ENCODE data around the gene BBS2. TPM values are rescaled to one million over a fixed set of nuclear protein-coding genes. Genes with fewer than 3 reads are reported as not detected.

BBS2 gene
- total RNA-seq, 1 donor from 2014 or later = 29.0 TPM

GRCh38 chr16:56469748-56470147 lies 50.1 kb downstream of the BBS2 start:
- Histone ChIP-seq H3K36me3 (ENCODE audit: insufficient read depth, low read length) (peaks cover 75% of the 10 kb centered on the region), H3K27ac (ENCODE audit: low read depth, low read length) (no peak overlapping the region), H3K4me1 (ENCODE audit: insufficient read depth, low read length) (no peaks in the 10 kb centered on the region), H3K9me3 (ENCODE audit: insufficient read depth, low read depth, low read length) (no peaks in the 10 kb centered on the region), H4K20me1 (ENCODE audit: insufficient read depth, low read length) (no peaks in the 10 kb centered on the region), H3K79me2 (ENCODE audit: insufficient read depth, low read length) (no peaks in the 10 kb centered on the region), H3K4me2 (ENCODE audit: low read length) (no peak overlapping the region), H3K9ac (ENCODE audit: low read length) (no peak overlapping the region), H3K27me3 (ENCODE audit: insufficient read depth, low read length) (no peaks in the 10 kb centered on the region), H3K4me3 (ENCODE audit: insufficient read depth, low read depth, low read length) (no peak overlapping the region), H2AFZ (ENCODE audit: low read depth, low read length) (no peak overlapping the region)
- TF ChIP-seq EZH2 (IDR thresholded peaks at IDR 0.05; ENCODE audit: insufficient read depth, low read length) = no peak
- no peak for TF ChIP-seq CTCF (IDR thresholded peaks at IDR 0.05; ENCODE audit: insufficient read depth, low read depth, low read length)
- H3K9me3 Mint-ChIP-seq (ENCODE audit: unreplicated experiment) = no peaks in the 10 kb centered on the region
- no peak overlapping the region for H3K4me3 Mint-ChIP-seq (ENCODE audit: unreplicated experiment)
- no peak overlapping the region for H3K27ac Mint-ChIP-seq (ENCODE audit: unreplicated experiment)
- FAIRE-seq = no peak
- no peaks in the 10 kb centered on the region for H3K27me3 Mint-ChIP-seq (ENCODE audit: low read depth, unreplicated experiment)
- no peaks in the 10 kb centered on the region for H3K4me1 Mint-ChIP-seq (ENCODE audit: low read depth, unreplicated experiment)
- peaks cover 15% of the 10 kb centered on the region for H3K36me3 Mint-ChIP-seq (ENCODE audit: low read depth, unreplicated experiment)
- DNase-seq (ENCODE audit: low read depth) = no peak

- H4K20me1 ChIP-seq (ENCODE audit: insufficient read depth, low read length) = no peaks in the 10 kb centered on the region
- Mint-ChIP-seq H3K4me1 (ENCODE audit: low read depth, unreplicated experiment) (no peaks in the 10 kb centered on the region), H3K36me3 (ENCODE audit: low read depth, unreplicated experiment) (peaks cover 19% of the 10 kb centered on the region), H3K27me3 (ENCODE audit: low read depth, unreplicated experiment) (no peaks in the 10 kb centered on the region), H3K27ac (ENCODE audit: unreplicated experiment) (no peak overlapping the region), H3K4me3 (ENCODE audit: unreplicated experiment) (no peak overlapping the region), H3K9me3 (ENCODE audit: unreplicated experiment) (no peaks in the 10 kb centered on the region)
- no peak for DNase-seq (ENCODE audit: low read depth)
- H3K4me1 ChIP-seq (ENCODE audit: insufficient read depth, low read length) = no peaks in the 10 kb centered on the region
- no peak for FAIRE-seq
- H3K36me3 ChIP-seq (ENCODE audit: insufficient read depth, low read length) = peaks cover 79% of the 10 kb centered on the region
- H3K4me2 ChIP-seq (ENCODE audit: low read length) = no peak overlapping the region
- H2AFZ ChIP-seq (ENCODE audit: low read depth, low read length) = no peak overlapping the region
- H3K9me3 ChIP-seq (ENCODE audit: insufficient read depth, low read depth, low read length) = no peaks in the 10 kb centered on the region
- no peak overlapping the region for H3K27ac ChIP-seq (ENCODE audit: low read depth, low read length)
- H3K9ac ChIP-seq (ENCODE audit: low read length) = no peak overlapping the region
- no peak overlapping the region for H3K4me3 ChIP-seq (ENCODE audit: insufficient read depth, low read depth, low read length)
- H3K27me3 ChIP-seq (ENCODE audit: insufficient read depth, low read length) = no peaks in the 10 kb centered on the region
- no peak for TF ChIP-seq CTCF (IDR thresholded peaks at IDR 0.05; ENCODE audit: insufficient read depth, low read depth, low read length)
- TF ChIP-seq EZH2 (IDR thresholded peaks at IDR 0.05; ENCODE audit: insufficient read depth, low read length) = no peak
- H3K79me2 ChIP-seq (ENCODE audit: insufficient read depth, low read length) = no peaks in the 10 kb centered on the region
Measured at GRCh38 chr16:56468800-56469199, 51.0 kb downstream of the BBS2 start.

- Histone ChIP-seq H2AFZ (ENCODE audit: low read depth, low read length) (no peak overlapping the region), H4K20me1 (ENCODE audit: insufficient read depth, low read length) (no peaks in the 10 kb centered on the region), H3K27ac (ENCODE audit: low read depth, low read length) (no peak overlapping the region), H3K9ac (ENCODE audit: low read length) (no peak overlapping the region), H3K4me2 (ENCODE audit: low read length) (no peak overlapping the region), H3K36me3 (ENCODE audit: insufficient read depth, low read length) (peaks cover 70% of the 10 kb centered on the region), H3K9me3 (ENCODE audit: insufficient read depth, low read depth, low read length) (no peaks in the 10 kb centered on the region), H3K79me2 (ENCODE audit: insufficient read depth, low read length) (no peaks in the 10 kb centered on the region), H3K4me1 (ENCODE audit: insufficient read depth, low read length) (no peaks in the 10 kb centered on the region), H3K27me3 (ENCODE audit: insufficient read depth, low read length) (no peaks in the 10 kb centered on the region), H3K4me3 (ENCODE audit: insufficient read depth, low read depth, low read length) (no peak overlapping the region)
- no peak for DNase-seq (ENCODE audit: low read depth)
- peaks cover 18% of the 10 kb centered on the region for H3K36me3 Mint-ChIP-seq (ENCODE audit: low read depth, unreplicated experiment)
- no peak for TF ChIP-seq CTCF (IDR thresholded peaks at IDR 0.05; ENCODE audit: insufficient read depth, low read depth, low read length)
- no peak for TF ChIP-seq EZH2 (IDR thresholded peaks at IDR 0.05; ENCODE audit: insufficient read depth, low read length)
- H3K27me3 Mint-ChIP-seq (ENCODE audit: low read depth, unreplicated experiment) = no peaks in the 10 kb centered on the region
- no peaks in the 10 kb centered on the region for H3K4me1 Mint-ChIP-seq (ENCODE audit: low read depth, unreplicated experiment)
- H3K27ac Mint-ChIP-seq (ENCODE audit: unreplicated experiment) = no peak overlapping the region
- no peak for FAIRE-seq
- no peak overlapping the region for H3K4me3 Mint-ChIP-seq (ENCODE audit: unreplicated experiment)
- H3K9me3 Mint-ChIP-seq (ENCODE audit: unreplicated experiment) = no peaks in the 10 kb centered on the region
Measured at GRCh38 chr16:56466344-56466743, 53.5 kb downstream of the BBS2 start.

All from astrocyte (in vitro differentiated cells and primary cell).